Measurements from ENCODE around the gene AGPAT2. TPM values are rescaled to one million over a fixed set of nuclear protein-coding genes. Genes with fewer than 3 reads are reported as not detected.
A peak's percentile ranks its signal among the peaks of the same experiment; 100 is the strongest.

Gene AGPAT2
- total and polyA plus RNA-seq, 2 of the 4 experiments (the other 2 are of a cell fraction): 16.1 to 39.5 TPM

GRCh38 chr9:136695435-136695895 lies 8.2 kb upstream of the AGPAT2 start:
- H2AK5ac ChIP-seq (ENCODE audit: low read depth, low read length): no peak overlapping the region
- dilution Hi-C loops (cut with HindIII; ENCODE audit: low sequenced_read_pairs, unreplicated experiment): no loop called here

More at GRCh38 chr9:136695435-136695895, 8.2 kb upstream of the AGPAT2 start:
- H2BK120ac ChIP-seq (ENCODE audit: low read depth, low read length): no peak overlapping the region
- H3K9me1 ChIP-seq (ENCODE audit: insufficient read depth, low read length): no peaks in the 10 kb centered on the region
- no peak overlapping the region for H3K9ac ChIP-seq (ENCODE audit: low read depth, low read length)
- H2AFZ ChIP-seq (replicated peaks; ENCODE audit: low read length, poor library complexity): no peak overlapping the region
- no peak overlapping the region for H4K5ac ChIP-seq (ENCODE audit: low read depth, low read length)
- H4K8ac ChIP-seq (ENCODE audit: low read depth in 2 of 2, low read length in 2 of 2): no peak overlapping the region
- no peak overlapping the region for H2BK5ac ChIP-seq (ENCODE audit: low read depth, low read length, poor library complexity, severe bottlenecking)
- ChIA-PET CTCF (no interaction called here), POLR2A (ENCODE audit: unreplicated experiment) (no interaction called here)
- no peak overlapping the region for H3K4me2 ChIP-seq (ENCODE audit: low read depth, low read length)
- 100% methylated on average over 1 of the region's 10 CpGs; no CpG with 5 or more reads in 1 of the 2 experiments for WGBS, 2 experiments (ENCODE audit: extremely low coverage in 2 of 2, insufficient read length in 1 of 2)
- TF ChIP-seq SMC3 (IDR thresholded peaks at IDR 0.05; ENCODE audit: low read depth, low read length) (no peak), POLR2A (IDR thresholded peaks at IDR 0.05; ENCODE audit: low read depth, low read length) (no peak), MAZ (IDR thresholded peaks at IDR 0.05; ENCODE audit: borderline replicate concordance, low read depth, low read length) (no peak)
- no peaks in the 10 kb centered on the region for H3K9me3 ChIP-seq (ENCODE audit: control insufficient read depth, insufficient read depth, low read length)
- no peak for ATAC-seq (ENCODE audit: low read depth)
- H3K18ac ChIP-seq (ENCODE audit: low read depth, low read length): no peak overlapping the region
- in situ Hi-C loops (cut with MboI; ENCODE audit: low sequenced_read_pairs): no loop called here
- no peak overlapping the region for H2BK20ac ChIP-seq (ENCODE audit: low read depth, low read length)
- no peak overlapping the region for H3K4me3 ChIP-seq (ENCODE audit: insufficient read depth, low read depth, low read length)
- H3K36me3 ChIP-seq (ENCODE audit: control insufficient read depth, insufficient read depth, low read length): no peaks in the 10 kb centered on the region
- H4K20me1 ChIP-seq (ENCODE audit: insufficient read depth, low read length): no peaks in the 10 kb centered on the region
- BruUV-seq (replicated peaks): no TSS peak
- no peak for DNase-seq
- H3K4ac ChIP-seq (ENCODE audit: low read depth, low read length): no peak overlapping the region
- no peak overlapping the region for H3K23ac ChIP-seq (ENCODE audit: low read depth, low read length)
- no peak overlapping the region for H2BK15ac ChIP-seq (ENCODE audit: low read depth, low read length)
- no peaks in the 10 kb centered on the region for H3K79me1 ChIP-seq (ENCODE audit: low read depth in 1 of 2, low read length in 2 of 2)
- no peak overlapping the region for H3K14ac ChIP-seq (replicated peaks; ENCODE audit: low read depth, low read length)
- H3K27me3 ChIP-seq (ENCODE audit: control insufficient read depth, insufficient read depth, low read length): peaks cover 15% of the 10 kb centered on the region; the same call in 1 of the 2 replicates
- no peak overlapping the region for H3K56ac ChIP-seq (ENCODE audit: extremely low read depth, insufficient read depth, low read length)
- H3K27ac ChIP-seq (ENCODE audit: insufficient read depth, low read length): no peak overlapping the region
- intact Hi-C loops (cut with micrococcal nuclease): no loop called here
- peak overlapping the region; percentile 24 for H2AK9ac ChIP-seq (replicated peaks; ENCODE audit: low read depth, low read length, poor library complexity)
- no peak overlapping the region for H4K91ac ChIP-seq (ENCODE audit: insufficient read depth, low read depth, low read length)
- H3K4me1 ChIP-seq (ENCODE audit: control insufficient read depth, insufficient read depth, low read length): 0 out of 2 replicates have a peak, but pooled peaks cover 2% of the 10 kb centered on the region

Data from IMR-90 (cell line).